Measurements from ENCODE around the gene SNCB.

Gene SNCB

DNA sequence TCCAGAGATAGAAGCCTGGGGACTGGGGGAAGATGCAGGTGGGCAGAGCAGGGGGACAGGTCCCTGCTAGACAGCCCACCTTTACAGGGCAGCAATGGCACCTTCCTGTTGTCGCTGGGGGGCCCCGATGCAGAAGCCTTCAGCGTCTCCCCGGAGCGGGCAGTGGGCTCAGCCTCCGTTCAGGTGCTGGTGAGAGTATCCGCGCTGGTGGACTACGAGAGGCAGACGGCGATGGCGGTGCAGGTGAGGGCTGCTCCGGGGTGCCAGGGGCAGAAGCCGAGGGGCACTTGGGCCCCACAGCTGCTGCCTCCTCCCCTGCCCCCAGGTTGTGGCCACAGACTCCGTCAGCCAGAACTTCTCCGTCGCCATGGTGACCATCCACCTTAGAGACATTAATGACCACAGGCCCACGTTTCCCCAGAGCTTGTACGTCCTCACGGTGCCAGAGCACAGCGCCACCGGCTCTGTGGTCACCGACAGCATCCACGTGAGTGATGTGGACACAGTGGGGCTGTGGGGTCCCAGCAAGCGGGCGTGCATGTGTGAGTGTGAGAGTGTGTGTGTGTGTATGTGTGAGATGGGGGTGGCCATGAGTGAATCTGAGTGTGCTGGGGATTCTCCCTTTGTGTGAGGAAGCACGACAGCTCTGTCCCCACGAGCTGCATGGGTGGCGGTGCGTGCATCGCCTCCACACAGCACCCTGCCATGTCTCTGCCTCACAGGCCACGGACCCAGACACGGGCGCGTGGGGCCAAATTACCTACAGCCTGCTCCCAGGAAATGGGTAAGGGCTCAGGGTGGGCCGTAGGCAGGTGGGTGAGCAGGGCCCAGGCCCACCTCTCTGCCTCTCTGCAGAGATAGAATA, 52.8 kb downstream of the SNCB start:
- TF ChIP-seq TAF1 (IDR thresholded peaks at IDR 0.05; ENCODE audit: low read depth) (no peak), CREB1 (IDR thresholded peaks at IDR 0.05; ENCODE audit: low read depth) (no peak), EGR1 (IDR thresholded peaks at IDR 0.05) (no peak), TCF12 (IDR thresholded peaks at IDR 0.05; ENCODE audit: low read depth) (no peak), RAD21 (IDR thresholded peaks at IDR 0.05; ENCODE audit: low read depth) (no peak), ZBTB7A (IDR thresholded peaks at IDR 0.05; ENCODE audit: low read depth) (no peak), YY1 (IDR thresholded peaks at IDR 0.05; ENCODE audit: low read depth) (no peak), EP300 (IDR thresholded peaks at IDR 0.05; ENCODE audit: borderline replicate concordance) (no peak), FOXM1 (IDR thresholded peaks at IDR 0.05; ENCODE audit: borderline replicate concordance, low read depth) (no peak), CEBPB (IDR thresholded peaks at IDR 0.05) (no peak), NFIC (IDR thresholded peaks at IDR 0.05) (no peak)
- TF ChIP-seq, protein P1, sequence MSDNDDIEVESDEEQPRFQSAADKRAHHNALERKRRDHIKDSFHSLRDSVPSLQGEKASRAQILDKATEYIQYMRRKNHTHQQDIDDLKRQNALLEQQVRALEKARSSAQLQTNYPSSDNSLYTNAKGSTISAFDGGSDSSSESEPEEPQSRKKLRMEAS (IDR thresholded peaks at IDR 0.05): no peak
- TF ChIP-seq, protein P2, sequence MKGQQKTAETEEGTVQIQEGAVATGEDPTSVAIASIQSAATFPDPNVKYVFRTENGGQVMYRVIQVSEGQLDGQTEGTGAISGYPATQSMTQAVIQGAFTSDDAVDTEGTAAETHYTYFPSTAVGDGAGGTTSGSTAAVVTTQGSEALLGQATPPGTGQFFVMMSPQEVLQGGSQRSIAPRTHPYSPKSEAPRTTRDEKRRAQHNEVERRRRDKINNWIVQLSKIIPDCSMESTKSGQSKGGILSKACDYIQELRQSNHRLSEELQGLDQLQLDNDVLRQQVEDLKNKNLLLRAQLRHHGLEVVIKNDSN (IDR thresholded peaks at IDR 0.05): no peak
- TF ChIP-seq, protein P3, sequence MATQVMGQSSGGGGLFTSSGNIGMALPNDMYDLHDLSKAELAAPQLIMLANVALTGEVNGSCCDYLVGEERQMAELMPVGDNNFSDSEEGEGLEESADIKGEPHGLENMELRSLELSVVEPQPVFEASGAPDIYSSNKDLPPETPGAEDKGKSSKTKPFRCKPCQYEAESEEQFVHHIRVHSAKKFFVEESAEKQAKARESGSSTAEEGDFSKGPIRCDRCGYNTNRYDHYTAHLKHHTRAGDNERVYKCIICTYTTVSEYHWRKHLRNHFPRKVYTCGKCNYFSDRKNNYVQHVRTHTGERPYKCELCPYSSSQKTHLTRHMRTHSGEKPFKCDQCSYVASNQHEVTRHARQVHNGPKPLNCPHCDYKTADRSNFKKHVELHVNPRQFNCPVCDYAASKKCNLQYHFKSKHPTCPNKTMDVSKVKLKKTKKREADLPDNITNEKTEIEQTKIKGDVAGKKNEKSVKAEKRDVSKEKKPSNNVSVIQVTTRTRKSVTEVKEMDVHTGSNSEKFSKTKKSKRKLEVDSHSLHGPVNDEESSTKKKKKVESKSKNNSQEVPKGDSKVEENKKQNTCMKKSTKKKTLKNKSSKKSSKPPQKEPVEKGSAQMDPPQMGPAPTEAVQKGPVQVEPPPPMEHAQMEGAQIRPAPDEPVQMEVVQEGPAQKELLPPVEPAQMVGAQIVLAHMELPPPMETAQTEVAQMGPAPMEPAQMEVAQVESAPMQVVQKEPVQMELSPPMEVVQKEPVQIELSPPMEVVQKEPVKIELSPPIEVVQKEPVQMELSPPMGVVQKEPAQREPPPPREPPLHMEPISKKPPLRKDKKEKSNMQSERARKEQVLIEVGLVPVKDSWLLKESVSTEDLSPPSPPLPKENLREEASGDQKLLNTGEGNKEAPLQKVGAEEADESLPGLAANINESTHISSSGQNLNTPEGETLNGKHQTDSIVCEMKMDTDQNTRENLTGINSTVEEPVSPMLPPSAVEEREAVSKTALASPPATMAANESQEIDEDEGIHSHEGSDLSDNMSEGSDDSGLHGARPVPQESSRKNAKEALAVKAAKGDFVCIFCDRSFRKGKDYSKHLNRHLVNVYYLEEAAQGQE (IDR thresholded peaks at IDR 0.05; ENCODE audit: low read depth): no peak

DNA sequence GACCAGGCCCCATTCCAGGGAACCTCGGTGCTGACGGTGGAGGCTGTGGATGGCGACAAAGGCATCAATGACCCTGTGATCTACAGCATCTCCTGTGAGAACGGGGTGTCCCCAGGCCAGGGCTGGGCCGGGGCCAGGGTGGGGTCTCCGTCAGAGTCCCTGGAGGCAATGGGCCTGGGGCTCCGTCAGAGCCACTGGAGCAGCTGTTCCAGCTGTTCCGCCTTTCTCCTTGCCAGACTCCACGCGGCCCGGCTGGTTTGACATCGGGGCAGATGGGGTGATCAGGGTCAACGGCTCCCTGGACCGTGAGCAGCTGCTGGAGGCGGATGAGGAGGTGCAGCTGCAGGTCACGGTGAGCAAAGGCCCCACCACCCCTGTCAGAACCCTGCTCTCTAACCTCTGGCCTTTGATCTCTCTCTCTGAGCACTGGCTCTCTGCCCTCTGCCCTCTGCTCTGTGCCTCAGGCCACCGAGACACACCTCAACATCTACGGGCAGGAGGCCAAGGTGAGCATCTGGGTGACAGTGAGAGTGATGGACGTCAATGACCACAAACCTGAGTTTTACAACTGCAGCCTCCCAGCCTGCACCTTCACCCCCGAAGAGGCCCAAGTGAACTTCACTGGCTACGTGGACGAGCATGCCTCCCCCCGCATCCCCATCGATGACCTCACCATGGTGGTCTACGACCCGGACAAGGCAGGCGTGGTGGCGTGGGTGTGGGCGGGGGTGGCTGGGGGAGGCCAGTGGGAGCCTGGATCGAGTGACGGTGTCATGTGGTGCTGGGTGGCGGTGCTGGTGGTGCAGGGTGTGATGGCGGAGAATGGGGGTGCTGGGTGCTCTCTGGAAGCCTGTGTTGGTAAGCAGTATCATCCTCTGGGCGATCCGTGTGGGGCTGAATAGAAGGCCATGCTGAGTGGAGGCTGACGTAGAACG, 54.6 kb downstream of the SNCB start:
- no peak for TF ChIP-seq CEBPB (IDR thresholded peaks at IDR 0.05)
- TF ChIP-seq, protein P1 (IDR thresholded peaks at IDR 0.05): no peak
- no peak for TF ChIP-seq EP300 (IDR thresholded peaks at IDR 0.05; ENCODE audit: borderline replicate concordance)
- TF ChIP-seq TEAD4 (IDR thresholded peaks at IDR 0.05): no peak
- TF ChIP-seq ZBTB7A (IDR thresholded peaks at IDR 0.05; ENCODE audit: low read depth): no peak
- no peak for TF ChIP-seq EGR1 (IDR thresholded peaks at IDR 0.05)
- TF ChIP-seq, protein P2 (IDR thresholded peaks at IDR 0.05): no peak
- TF ChIP-seq TCF12 (IDR thresholded peaks at IDR 0.05; ENCODE audit: low read depth): no peak

DNA sequence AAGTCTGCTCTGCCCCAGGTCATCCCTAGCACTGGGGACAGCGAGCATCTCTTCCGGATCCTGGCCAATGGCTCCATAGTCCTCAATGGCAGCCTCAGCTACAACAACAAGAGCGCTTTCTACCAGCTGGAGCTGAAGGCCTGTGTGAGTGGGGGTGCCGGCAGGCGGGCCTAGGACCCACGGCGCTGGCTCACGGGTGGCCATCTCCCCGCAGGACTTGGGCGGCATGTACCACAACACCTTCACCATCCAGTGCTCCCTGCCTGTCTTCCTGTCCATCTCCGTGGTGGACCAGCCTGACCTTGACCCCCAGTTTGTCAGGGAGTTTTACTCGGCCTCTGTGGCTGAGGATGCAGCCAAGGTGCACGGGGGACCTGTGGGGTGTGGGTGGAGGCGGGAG, 55.3 kb downstream of the SNCB start:
- TF ChIP-seq, protein P1 (IDR thresholded peaks at IDR 0.05): no peak
- TF ChIP-seq TCF12 (IDR thresholded peaks at IDR 0.05; ENCODE audit: low read depth): no peak
- no peak for TF ChIP-seq RAD21 (IDR thresholded peaks at IDR 0.05; ENCODE audit: low read depth)
- TF ChIP-seq CEBPB (IDR thresholded peaks at IDR 0.05): no peak
- TF ChIP-seq YY1 (IDR thresholded peaks at IDR 0.05; ENCODE audit: low read depth): no peak

DNA sequence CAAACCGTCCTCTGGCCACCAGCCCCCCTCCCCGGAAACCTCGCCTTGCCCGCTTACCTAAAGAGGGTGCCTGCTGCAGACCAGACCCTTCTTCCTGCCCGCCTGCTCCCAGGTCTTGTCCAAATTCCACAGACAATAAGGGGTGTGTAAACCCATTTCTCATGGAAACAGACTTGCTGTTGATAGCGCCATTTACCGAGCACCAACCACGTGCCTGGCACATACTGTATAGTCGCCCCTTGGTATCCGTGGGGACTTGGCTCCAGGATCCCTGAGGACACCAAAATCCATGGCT, 56.1 kb downstream of the SNCB start:
- no peak for TF ChIP-seq CEBPB (IDR thresholded peaks at IDR 0.05)
- TF ChIP-seq ZBTB7A (IDR thresholded peaks at IDR 0.05; ENCODE audit: low read depth): no peak
- TF ChIP-seq EP300 (IDR thresholded peaks at IDR 0.05; ENCODE audit: borderline replicate concordance): no peak
- no peak for TF ChIP-seq TAF1 (IDR thresholded peaks at IDR 0.05; ENCODE audit: low read depth)
- no peak for TF ChIP-seq YY1 (IDR thresholded peaks at IDR 0.05; ENCODE audit: low read depth)
- TF ChIP-seq, protein P1 (IDR thresholded peaks at IDR 0.05): no peak

DNA sequence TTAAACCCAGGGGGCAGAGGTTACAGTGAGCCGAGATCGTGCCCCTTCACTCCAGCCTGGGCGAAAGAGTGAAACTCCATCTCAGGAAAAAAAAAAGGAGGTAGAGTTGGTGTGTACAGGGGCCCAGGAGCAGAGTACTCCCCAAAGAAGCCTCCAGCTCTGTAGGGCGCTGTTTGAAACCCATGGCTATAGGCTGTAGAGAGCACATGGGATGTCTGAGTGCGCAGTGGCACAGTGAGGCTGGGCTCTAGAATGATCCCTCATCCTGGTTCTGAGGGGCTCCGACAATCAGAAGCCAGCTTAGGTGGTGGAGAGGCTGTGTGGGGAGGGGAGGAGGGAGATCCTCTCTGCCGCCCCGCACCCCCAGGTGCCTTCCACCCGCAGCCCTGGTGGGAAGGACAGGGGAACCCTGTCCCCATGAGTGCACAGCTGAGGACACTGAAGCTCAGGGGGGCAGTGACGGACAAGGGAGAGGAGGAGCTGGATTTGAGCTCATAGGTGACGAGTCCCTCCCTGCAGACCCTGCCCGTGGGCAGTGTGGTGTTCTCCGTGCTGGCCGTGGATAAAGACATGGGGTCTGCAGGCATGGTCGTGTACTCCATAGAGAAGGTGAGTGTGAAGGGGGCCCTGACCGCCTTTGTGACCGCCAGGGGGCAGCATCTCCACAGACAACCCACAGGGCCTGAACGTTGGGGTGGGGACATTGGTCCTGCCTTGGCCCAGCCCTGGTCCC, 56.6 kb downstream of the SNCB start:
- TF ChIP-seq, protein P1 (IDR thresholded peaks at IDR 0.05): no peak
- peak; percentile 89 for TF ChIP-seq RAD21 (IDR thresholded peaks at IDR 0.05; ENCODE audit: low read depth)
